Measurements from ENCODE around the gene SF3A2.
A peak's percentile ranks its signal among the peaks of the same experiment; 100 is the strongest.
"Not testable (repeated sequence)": the region's sequence is repeated elsewhere in the genome, so short reads cannot be mapped to it uniquely, and the experiment has no call there.

SF3A2 gene

GRCh38 chr19:2236314-2237050 is at the start of gene SF3A2, which contains the start of gene PLEKHJ1:
Gene SF3A2, plus strand, starts transcription at chr19:2236824. Its CDS starts 6,595 bp downstream, at chr19:2243419.
Gene PLEKHJ1, minus strand, starts transcription at chr19:2236329. Its CDS starts 81 bp downstream, at chr19:2236248.
- peak; percentile 96 to 97 for DNase-seq (ENCODE audit: low read depth in 2 of 2)

GRCh38 chr19:2187159-2187558 is 49.5 kb upstream of the SF3A2 start:
- no peak for DNase-seq (ENCODE audit: low read depth in 2 of 2)

GRCh38 chr19:2188708-2189385 is 47.8 kb upstream of the SF3A2 start:
- peak; percentile 12 to 21 for DNase-seq (ENCODE audit: low read depth in 2 of 2)

- DNase-seq (ENCODE audit: low read depth in 2 of 2) = no peak
These were observed 46.7 kb upstream of the SF3A2 start for GRCh38 chr19:2189880-2190279.

GRCh38 chr19:2190848-2191455 is 45.7 kb upstream of the SF3A2 start:
- no peak for DNase-seq (ENCODE audit: low read depth in 2 of 2)

GRCh38 chr19:2191456-2192310 is 44.9 kb upstream of the SF3A2 start:
- no peak for DNase-seq (ENCODE audit: low read depth in 2 of 2)

- no peak for DNase-seq (ENCODE audit: low read depth in 2 of 2)
These were observed 43.8 kb upstream of the SF3A2 start for GRCh38 chr19:2192862-2193261.

- DNase-seq (ENCODE audit: low read depth in 2 of 2) = no peak
These were observed 42.8 kb upstream of the SF3A2 start for GRCh38 chr19:2193807-2194206.

- DNase-seq (ENCODE audit: low read depth in 2 of 2) = no peak
These were observed 42.0 kb upstream of the SF3A2 start for GRCh38 chr19:2194513-2195078.

- DNase-seq (ENCODE audit: low read depth in 2 of 2) = no peak
These were observed 41.3 kb upstream of the SF3A2 start for GRCh38 chr19:2195361-2195760.

GRCh38 chr19:2195914-2196313 is 40.7 kb upstream of the SF3A2 start:
- DNase-seq (ENCODE audit: low read depth in 2 of 2) = no peak

- DNase-seq (ENCODE audit: low read depth in 2 of 2) = no peak
These were observed 39.4 kb upstream of the SF3A2 start for GRCh38 chr19:2197270-2197669.

- DNase-seq (ENCODE audit: low read depth in 2 of 2) = no peak
These were observed 38.3 kb upstream of the SF3A2 start for GRCh38 chr19:2198317-2198716.

GRCh38 chr19:2199215-2199614 is 37.4 kb upstream of the SF3A2 start:
- DNase-seq (ENCODE audit: low read depth in 2 of 2) = no peak

- no peak for DNase-seq (ENCODE audit: low read depth in 2 of 2)
These were observed 36.6 kb upstream of the SF3A2 start for GRCh38 chr19:2199861-2200623.

GRCh38 chr19:2200624-2201294 is 35.9 kb upstream of the SF3A2 start:
- not testable (repeated sequence) for DNase-seq (ENCODE audit: low read depth in 2 of 2)

GRCh38 chr19:2201473-2202148 is 35.0 kb upstream of the SF3A2 start:
- DNase-seq (ENCODE audit: low read depth in 2 of 2) = no peak

- no peak for DNase-seq (ENCODE audit: low read depth in 2 of 2)
These were observed 34.3 kb upstream of the SF3A2 start for GRCh38 chr19:2202366-2202765.

GRCh38 chr19:2207008-2207407 is 29.6 kb upstream of the SF3A2 start:
- no peak for DNase-seq (ENCODE audit: low read depth in 2 of 2)

All from stimulated activated CD8-positive, alpha-beta memory T cell treated with anti-CD3 and anti-CD28 coated beads, Interleukin-7, amount 100 ng/mL, for 4 hours (primary cell).